ENCODE results near the gene LRRC1. TPM values are rescaled to one million over a fixed set of nuclear protein-coding genes. Genes with fewer than 3 reads are reported as not detected.
A peak's percentile ranks its signal among the peaks of the same experiment; 100 is the strongest.

Gene LRRC1
- total and polyA plus RNA-seq, 2 of the 13 experiments (the other 11 are each of a cell fraction or from before 2014, with no cell fraction given) = 15.6 to 27.7 TPM

DNA sequence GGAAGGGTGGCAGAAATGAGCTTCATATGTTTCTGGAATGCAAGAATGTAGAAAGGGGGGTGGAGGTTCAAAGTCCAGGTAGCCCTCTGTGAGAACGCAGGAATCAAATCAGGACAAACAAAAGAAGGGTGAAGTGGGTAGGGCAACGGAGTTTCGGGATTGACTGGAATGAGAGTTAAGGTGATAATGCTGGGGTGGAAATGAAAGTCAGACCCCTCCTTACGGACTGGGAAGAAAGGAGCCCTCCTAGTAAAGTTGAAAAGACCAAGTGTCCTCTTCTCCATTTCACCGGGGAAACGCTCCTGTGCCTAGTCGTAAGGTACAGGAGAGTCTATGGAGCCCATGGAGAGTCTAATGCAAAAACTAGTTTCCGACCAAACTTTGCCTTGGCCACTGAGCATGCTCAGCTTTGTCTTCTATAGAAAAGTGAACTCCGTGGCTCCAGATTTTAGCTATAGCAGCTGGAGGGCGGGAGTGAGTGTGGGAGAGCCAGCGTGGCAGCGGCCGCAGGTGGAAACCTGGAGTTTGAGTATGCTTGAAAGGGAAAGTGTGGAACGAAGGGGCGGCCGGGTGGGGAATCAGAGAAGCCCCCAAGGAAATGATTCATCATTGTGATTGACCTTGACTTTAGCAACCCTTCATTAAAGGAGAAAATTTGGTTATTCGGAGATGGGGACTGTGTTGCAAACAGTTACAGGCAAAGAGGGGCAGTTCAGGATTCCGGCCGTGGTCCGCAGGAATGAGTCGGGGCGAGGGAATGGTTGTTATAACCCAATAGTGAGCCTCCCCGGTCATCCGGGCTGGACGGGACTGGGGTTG, 1.3 kb upstream of the LRRC1 start (continued):
- TF ChIP-seq, protein P1, sequence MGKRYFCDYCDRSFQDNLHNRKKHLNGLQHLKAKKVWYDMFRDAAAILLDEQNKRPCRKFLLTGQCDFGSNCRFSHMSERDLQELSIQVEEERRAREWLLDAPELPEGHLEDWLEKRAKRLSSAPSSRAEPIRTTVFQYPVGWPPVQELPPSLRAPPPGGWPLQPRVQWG (CRISPR knock-in tag; IDR thresholded peaks at IDR 0.05; ENCODE audit: borderline replicate concordance, low read depth) = no peak
- TF ChIP-seq MAX (IDR thresholded peaks at IDR 0.05) (peak; percentile 66), EED (CRISPR knock-in tag; IDR thresholded peaks at IDR 0.05) (no peak; the same call in 1 of the 2 replicates), ATF7-NPFF (CRISPR knock-in tag; IDR thresholded peaks at IDR 0.05; ENCODE audit: low read depth) (no peak), SRY (CRISPR knock-in tag; IDR thresholded peaks at IDR 0.05) (0 out of 2 replicates have a peak, but pooled peaks have one; percentile 4), ZNF331 (CRISPR knock-in tag; IDR thresholded peaks at IDR 0.05) (peak; percentile 63), NR1H2 (CRISPR knock-in tag; IDR thresholded peaks at IDR 0.05; ENCODE audit: borderline replicate concordance, low read depth) (no peak), ZSCAN31 (CRISPR knock-in tag; IDR thresholded peaks at IDR 0.05; ENCODE audit: low read depth) (no peak), HMG20B (CRISPR knock-in tag; conservative IDR thresholded peaks at IDR 0.05) (peak; percentile 97), ZC3H4 (CRISPR knock-in tag; IDR thresholded peaks at IDR 0.05; ENCODE audit: borderline replicate concordance) (peak; percentile 50; the same call in 1 of the 2 replicates), HOMEZ (CRISPR knock-in tag; IDR thresholded peaks at IDR 0.05; ENCODE audit: low read depth) (0 out of 2 replicates have a peak, but pooled peaks have one; percentile 5), FOXA1 (IDR thresholded peaks at IDR 0.05) (no peak), FOXA1 (CRISPR knock-in tag; IDR thresholded peaks at IDR 0.05) (peak; percentile 34; the same call in 1 of the 2 replicates), LCORL (IDR thresholded peaks at IDR 0.05) (peak; percentile 86), LCORL (CRISPR knock-in tag; IDR thresholded peaks at IDR 0.05) (peak; percentile 75), ELF3 (CRISPR knock-in tag; IDR thresholded peaks at IDR 0.05) (peak; percentile 63), CREB1 (IDR thresholded peaks at IDR 0.05) (no peak), CREB1 (CRISPR knock-in tag; IDR thresholded peaks at IDR 0.05) (0 out of 2 replicates have a peak, but pooled peaks have one; percentile 4), GATAD1 (CRISPR knock-in tag; IDR thresholded peaks at IDR 0.05) (0 out of 2 replicates have a peak, but pooled peaks have one; percentile 18)
- TF ChIP-seq, protein P2, sequence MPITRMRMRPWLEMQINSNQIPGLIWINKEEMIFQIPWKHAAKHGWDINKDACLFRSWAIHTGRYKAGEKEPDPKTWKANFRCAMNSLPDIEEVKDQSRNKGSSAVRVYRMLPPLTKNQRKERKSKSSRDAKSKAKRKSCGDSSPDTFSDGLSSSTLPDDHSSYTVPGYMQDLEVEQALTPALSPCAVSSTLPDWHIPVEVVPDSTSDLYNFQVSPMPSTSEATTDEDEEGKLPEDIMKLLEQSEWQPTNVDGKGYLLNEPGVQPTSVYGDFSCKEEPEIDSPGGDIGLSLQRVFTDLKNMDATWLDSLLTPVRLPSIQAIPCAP (CRISPR knock-in tag; IDR thresholded peaks at IDR 0.05; ENCODE audit: low read depth) = no peak
- TF ChIP-seq, protein P3, sequence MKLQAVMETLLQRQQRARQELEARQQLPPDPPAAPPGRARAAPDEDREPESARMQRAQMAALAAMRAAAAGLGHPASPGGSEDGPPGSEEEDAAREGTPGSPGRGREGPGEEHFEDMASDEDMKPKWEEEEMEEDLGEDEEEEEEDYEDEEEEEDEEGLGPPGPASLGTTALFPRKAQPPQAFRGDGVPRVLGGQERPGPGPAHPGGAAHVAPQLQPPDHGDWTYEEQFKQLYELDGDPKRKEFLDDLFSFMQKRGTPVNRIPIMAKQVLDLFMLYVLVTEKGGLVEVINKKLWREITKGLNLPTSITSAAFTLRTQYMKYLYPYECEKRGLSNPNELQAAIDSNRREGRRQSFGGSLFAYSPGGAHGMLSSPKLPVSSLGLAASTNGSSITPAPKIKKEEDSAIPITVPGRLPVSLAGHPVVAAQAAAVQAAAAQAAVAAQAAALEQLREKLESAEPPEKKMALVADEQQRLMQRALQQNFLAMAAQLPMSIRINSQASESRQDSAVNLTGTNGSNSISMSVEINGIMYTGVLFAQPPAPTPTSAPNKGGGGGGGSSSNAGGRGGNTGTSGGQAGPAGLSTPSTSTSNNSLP (IDR thresholded peaks at IDR 0.05; ENCODE audit: low read depth, low read length) = peak; percentile 80
- TF ChIP-seq, protein P4, sequence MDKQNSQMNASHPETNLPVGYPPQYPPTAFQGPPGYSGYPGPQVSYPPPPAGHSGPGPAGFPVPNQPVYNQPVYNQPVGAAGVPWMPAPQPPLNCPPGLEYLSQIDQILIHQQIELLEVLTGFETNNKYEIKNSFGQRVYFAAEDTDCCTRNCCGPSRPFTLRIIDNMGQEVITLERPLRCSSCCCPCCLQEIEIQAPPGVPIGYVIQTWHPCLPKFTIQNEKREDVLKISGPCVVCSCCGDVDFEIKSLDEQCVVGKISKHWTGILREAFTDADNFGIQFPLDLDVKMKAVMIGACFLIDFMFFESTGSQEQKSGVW (CRISPR knock-in tag; IDR thresholded peaks at IDR 0.05; ENCODE audit: borderline replicate concordance) = no peak
- TF ChIP-seq, protein P5, sequence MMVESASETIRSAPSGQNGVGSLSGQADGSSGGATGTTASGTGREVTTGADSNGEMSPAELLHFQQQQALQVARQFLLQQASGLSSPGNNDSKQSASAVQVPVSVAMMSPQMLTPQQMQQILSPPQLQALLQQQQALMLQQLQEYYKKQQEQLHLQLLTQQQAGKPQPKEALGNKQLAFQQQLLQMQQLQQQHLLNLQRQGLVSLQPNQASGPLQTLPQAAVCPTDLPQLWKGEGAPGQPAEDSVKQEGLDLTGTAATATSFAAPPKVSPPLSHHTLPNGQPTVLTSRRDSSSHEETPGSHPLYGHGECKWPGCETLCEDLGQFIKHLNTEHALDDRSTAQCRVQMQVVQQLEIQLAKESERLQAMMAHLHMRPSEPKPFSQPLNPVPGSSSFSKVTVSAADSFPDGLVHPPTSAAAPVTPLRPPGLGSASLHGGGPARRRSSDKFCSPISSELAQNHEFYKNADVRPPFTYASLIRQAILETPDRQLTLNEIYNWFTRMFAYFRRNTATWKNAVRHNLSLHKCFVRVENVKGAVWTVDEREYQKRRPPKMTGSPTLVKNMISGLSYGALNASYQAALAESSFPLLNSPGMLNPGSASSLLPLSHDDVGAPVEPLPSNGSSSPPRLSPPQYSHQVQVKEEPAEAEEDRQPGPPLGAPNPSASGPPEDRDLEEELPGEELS (CRISPR knock-in tag; IDR thresholded peaks at IDR 0.05) = peak; percentile 75

Measured in HepG2 (cell line).